Prostate gland (tissue), 2 donors: ENCODE data around the gene PROSER1. TPM values are rescaled to one million over a fixed set of nuclear protein-coding genes. Genes with fewer than 3 reads are reported as not detected.
A peak's percentile ranks its signal among the peaks of the same experiment; 100 is the strongest.
"Not testable (repeated sequence)": the region's sequence is repeated elsewhere in the genome, so short reads cannot be mapped to it uniquely, and the experiment has no call there.

Source experiments
- DNase-seq: peaks from one replicate; pipeline ENCODE4 v3.0.0-alpha.2; 2019; ENCODE audit warnings: low spot score
- H3K27ac ChIP-seq, 2 donors: fragments of 200-600 bp; sonication (generic); 2 replicates each; pipeline ENCODE4 v1.5.1; 2017 to 2019
- H3K27me3 ChIP-seq: fragments of 200-600 bp; sonication (generic); replicated peaks from 2 replicates; pipeline ENCODE4 v1.5.1; 2019; ENCODE audit not compliant: insufficient read depth
- H3K36me3 ChIP-seq, 2 donors: fragments of 200-600 bp; sonication (generic); 1 replicate in 1 of 2; 2 replicates in 1 of 2; pipeline versions ENCODE4 v1.5.1 to v1.8.1; 2017 to 2019
- H3K4me1 ChIP-seq: fragments of 200-600 bp; sonication (generic); replicated peaks from 2 replicates; pipeline ENCODE4 v1.5.1; 2019
- H3K4me3 ChIP-seq, 2 donors: fragments of 200-600 bp; sonication (generic); 2 replicates each; pipeline ENCODE4 v1.5.1; 2017 to 2019
- H3K9me3 ChIP-seq: fragments of 200-600 bp; sonication (generic); 2 replicates; pipeline ENCODE4 v1.5.1; 2017
- CTCF ChIP-seq, 4 experiments: fragments of 200-600 bp in 2 of 4; fragments of 450-650 bp in 2 of 4; sonication (generic) in 2 of 4; IDR thresholded peaks; 1 replicate in 3 of 4; 2 replicates in 1 of 4; pipeline ENCODE4 v1.5.1; 2016 to 2019; ENCODE audit warnings: antibody characterized with exemption in 4 of 4, mild to moderate bottlenecking in 2 of 4, moderate library complexity in 2 of 4
- POLR2A ChIP-seq: fragments of 450-650 bp; IDR thresholded peaks from one replicate; pipeline ENCODE4 v1.6.1; 2016; ENCODE audit warnings: antibody characterized with exemption, mild to moderate bottlenecking
- POLR2AphosphoS5 ChIP-seq: sonication (generic); formaldehyde crosslinking; IDR thresholded peaks from one replicate; pipeline ENCODE4 v1.6.1; 2017; ENCODE audit warnings: antibody characterized with exemption
- WGBS: methylation state at CpG from one replicate; pipeline ENCODE4 v1.1.5; 2018; 5-methylcytosine and 5-hydroxymethylcytosine counted together
- intact Hi-C: fragments of 100-400 bp; cut with DNase I; formaldehyde crosslinking; loops from one replicate; pipeline ENCODE4 v1.14.2; 2022
- total RNA-seq, 2 donors: library from RNA; depleted of rRNA; stranded (reverse); fragments of >200 nt; gene quantifications; one replicate each; pipeline ENCODE4 v1.1.0, GENCODE V29; 2016

Gene PROSER1
- total RNA-seq, 2 donors from 2014 or later = 33.6 to 39.5 TPM

DNA sequence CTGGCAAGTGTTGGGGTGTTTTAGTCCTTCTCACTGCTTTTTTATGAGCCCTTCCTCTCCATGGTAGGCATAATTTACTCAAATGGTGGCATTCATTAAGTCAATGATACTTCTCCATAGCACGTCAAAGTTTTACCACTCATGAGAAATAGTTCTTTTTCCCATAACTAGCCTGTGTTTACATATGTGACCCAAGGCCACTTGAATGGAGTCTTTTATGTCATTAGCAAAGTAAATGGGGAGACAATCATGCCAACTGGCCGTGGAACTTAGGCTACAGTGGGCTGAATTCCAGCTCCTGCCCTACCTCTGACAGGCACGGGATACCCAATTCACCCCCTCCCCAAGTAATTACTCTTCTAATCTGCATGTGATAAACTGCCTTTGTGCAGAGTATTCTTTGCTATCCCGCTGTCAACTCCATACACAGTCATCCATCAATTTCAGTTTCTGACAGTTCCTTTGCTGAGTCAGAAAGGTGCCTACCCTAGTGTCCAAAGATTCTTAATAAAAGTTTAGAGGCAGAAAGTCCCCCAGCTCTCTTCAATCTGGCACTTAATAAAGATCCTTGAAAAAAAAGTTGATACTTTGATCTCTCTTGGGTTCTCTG lies 16.9 kb downstream of the PROSER1 start:
- no peaks in the 10 kb centered on the region for H3K36me3 ChIP-seq
- no peak for TF ChIP-seq POLR2AphosphoS5
- no peak for TF ChIP-seq POLR2A
- TF ChIP-seq CTCF (IDR thresholded peaks at IDR 0.05) = no peak
- WGBS = 69% methylated on average over 4 of the region's 4 CpGs

DNA sequence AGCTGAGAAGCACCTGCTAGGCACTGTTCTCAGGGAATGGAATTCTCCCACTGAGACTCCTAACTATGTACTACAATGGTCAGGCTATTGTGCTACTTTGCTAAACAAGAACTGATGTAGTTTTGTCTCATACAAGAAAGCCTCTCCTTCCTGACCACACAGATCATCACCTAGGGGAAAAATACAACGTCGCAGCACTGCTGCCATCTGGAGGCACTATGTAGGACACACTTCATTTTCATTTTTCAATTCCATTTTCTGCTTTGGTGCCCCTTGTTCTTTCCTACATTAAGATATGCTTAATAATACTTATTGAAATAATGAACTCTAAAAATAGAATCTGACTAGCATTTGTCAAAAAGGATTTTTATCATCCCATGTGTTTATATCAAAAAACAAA lies 21.1 kb downstream of the PROSER1 start:
- intact Hi-C loops = no loop called here
- Histone ChIP-seq H3K4me3 (no peak overlapping the region), H3K27ac (no peak overlapping the region), H3K4me1 (no peaks in the 10 kb centered on the region), H3K27me3 (no peaks in the 10 kb centered on the region), H3K36me3 (peaks cover 0 to 10% of the 10 kb centered on the region in 2 donors), H3K9me3 (no peaks in the 10 kb centered on the region)
- peak in 3 of 4 experiments; percentile 15 to 38 (median 15) for TF ChIP-seq CTCF (IDR thresholded peaks at IDR 0.05)
- no peak for TF ChIP-seq POLR2A
- DNase-seq = no peak
- WGBS = 7% methylated on average over 2 of the region's 2 CpGs

More for the DNA sequence above, 16.9 kb downstream of the PROSER1 start:
- H3K27ac ChIP-seq = no peak overlapping the region
- no peaks in the 10 kb centered on the region for H3K27me3 ChIP-seq
- intact Hi-C loops = no loop called here
- no peaks in the 10 kb centered on the region for H3K9me3 ChIP-seq
- no peak for DNase-seq
- no peak overlapping the region for H3K4me3 ChIP-seq
- H3K4me1 ChIP-seq = no peaks in the 10 kb centered on the region

DNA sequence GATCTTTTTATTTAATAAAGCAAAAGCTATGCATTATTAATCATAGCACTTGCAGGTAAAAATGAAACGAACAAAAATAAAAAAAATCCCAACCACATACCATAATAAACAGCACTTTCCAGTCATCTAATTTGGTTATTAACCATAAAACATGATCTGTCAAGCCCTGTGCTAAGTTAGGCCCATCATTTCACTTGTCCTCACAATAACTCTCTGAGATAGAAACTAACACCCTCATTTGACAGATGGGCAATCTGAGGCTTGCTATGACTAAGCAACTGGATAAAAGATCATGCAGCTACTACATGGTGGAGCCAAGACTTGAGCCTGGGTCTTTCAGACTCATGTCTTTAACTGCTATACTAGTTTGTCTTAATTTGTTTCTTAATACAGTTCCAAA lies 21.8 kb downstream of the PROSER1 start:
- H3K36me3 ChIP-seq = peaks cover 0 to 13% of the 10 kb centered on the region in 2 donors
- WGBS = 55% methylated on average over 1 of the region's 1 CpG
- intact Hi-C loops = no loop called here

DNA sequence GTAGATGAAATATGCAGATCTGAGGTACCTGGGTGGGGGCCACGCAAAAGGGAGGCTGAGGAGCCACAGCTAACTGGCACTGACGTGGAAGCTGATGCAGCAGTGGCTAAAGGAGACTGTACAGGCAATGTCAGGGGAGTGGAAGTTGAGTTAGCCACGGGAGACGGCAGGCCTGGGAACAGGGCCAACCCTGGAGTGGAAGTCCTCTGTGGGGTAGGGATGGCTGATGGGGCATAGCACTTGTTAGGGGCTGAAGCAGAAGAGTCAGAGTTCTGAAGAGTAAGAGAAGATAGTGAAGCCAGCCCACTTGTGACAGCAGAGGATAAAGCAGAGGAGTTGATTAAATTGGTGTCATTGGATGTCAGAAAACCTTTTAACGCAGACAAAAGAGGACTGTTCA lies 24.4 kb downstream of the PROSER1 start:
- H3K9me3 ChIP-seq = no peaks in the 10 kb centered on the region
- no peaks in the 10 kb centered on the region for H3K27me3 ChIP-seq
- H3K4me3 ChIP-seq = no peak overlapping the region
- WGBS = 88% methylated on average over 5 of the region's 5 CpGs
- intact Hi-C loops = no loop called here
- TF ChIP-seq CTCF (IDR thresholded peaks at IDR 0.05) = no peak
- TF ChIP-seq POLR2AphosphoS5 = no peak
- TF ChIP-seq POLR2A = no peak
- DNase-seq = no peak
- H3K27ac ChIP-seq = no peak overlapping the region
- peaks cover 0 to 14% of the 10 kb centered on the region in 2 donors for H3K36me3 ChIP-seq
- H3K4me1 ChIP-seq = no peaks in the 10 kb centered on the region

More for the DNA sequence above, 21.8 kb downstream of the PROSER1 start:
- TF ChIP-seq POLR2A (no peak), CTCF (IDR thresholded peaks at IDR 0.05) (no peak), POLR2AphosphoS5 (no peak)
- H3K27me3 ChIP-seq = no peaks in the 10 kb centered on the region
- H3K27ac ChIP-seq = no peak overlapping the region
- no peaks in the 10 kb centered on the region for H3K4me1 ChIP-seq
- DNase-seq = no peak
- no peaks in the 10 kb centered on the region for H3K9me3 ChIP-seq
- no peak overlapping the region for H3K4me3 ChIP-seq

- peaks cover 0 to 14% of the 10 kb centered on the region in 2 donors for H3K36me3 ChIP-seq
- H3K4me3 ChIP-seq = no peak overlapping the region
- TF ChIP-seq POLR2AphosphoS5 (no peak), POLR2A (no peak), CTCF (IDR thresholded peaks at IDR 0.05) (no peak)
- WGBS = 77% methylated on average over 7 of the region's 7 CpGs
- no peaks in the 10 kb centered on the region for H3K27me3 ChIP-seq
- DNase-seq = no peak
- H3K27ac ChIP-seq = no peak overlapping the region
- H3K9me3 ChIP-seq = no peaks in the 10 kb centered on the region
- intact Hi-C loops = no loop called here
- no peaks in the 10 kb centered on the region for H3K4me1 ChIP-seq
Observed at GRCh38 chr13:39012608-39013007, 25.3 kb downstream of the PROSER1 start.

DNA sequence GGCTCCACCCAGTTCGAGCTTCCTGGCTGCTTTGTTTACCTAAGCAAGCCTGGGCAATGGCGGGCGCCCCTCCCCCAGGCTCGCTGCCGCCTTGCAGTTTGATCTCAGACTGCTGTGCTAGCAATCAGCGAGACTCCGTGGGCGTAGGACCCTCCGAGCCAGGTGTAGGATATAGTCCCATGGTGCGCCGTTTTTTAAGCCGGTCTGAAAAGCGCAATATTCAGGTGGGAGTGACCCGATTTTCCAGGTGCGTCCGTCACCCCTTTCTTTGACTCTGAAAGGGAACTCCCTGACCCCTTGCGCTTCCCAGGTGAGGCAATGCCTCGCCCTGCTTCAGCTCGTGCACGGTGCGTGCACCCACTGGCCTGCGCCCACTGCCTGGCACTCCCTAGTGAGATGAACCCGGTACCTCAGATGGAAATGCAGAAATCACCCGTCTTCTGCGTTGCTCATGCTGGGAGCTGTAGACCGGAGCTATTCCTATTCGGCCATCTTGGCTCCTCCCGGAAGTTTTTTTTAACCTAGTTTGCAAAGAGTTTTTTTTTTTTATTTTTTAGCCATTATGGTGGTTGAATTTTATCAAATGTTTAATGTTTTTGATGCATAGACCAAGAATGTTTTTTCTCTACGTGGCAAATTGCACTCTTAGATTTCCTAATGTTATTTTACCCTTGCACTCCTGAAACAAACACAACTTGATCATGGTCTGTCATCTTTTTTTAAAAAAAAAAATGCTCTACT lies 31.3 kb downstream of the PROSER1 start:
- H3K36me3 ChIP-seq, H3K4me1 ChIP-seq, intact Hi-C loops, H3K27me3 ChIP-seq, H3K27ac ChIP-seq, DNase-seq, H3K9me3 ChIP-seq: not testable (repeated sequence)
- peak overlapping the region; percentile 12 to 22 for H3K4me3 ChIP-seq
- WGBS = 62% methylated on average over 29 of the region's 29 CpGs
